ENCODE measurements around the gene MPDU1.

GRCh38 chr17:7551396-7551795 lies 32.3 kb upstream of the MPDU1 start:
- TF ChIP-seq CTCF (IDR thresholded peaks at IDR 0.05; ENCODE audit: borderline replicate concordance, extremely low read depth, low read length, poor library complexity, severe bottlenecking), result no peak
- no peak for TF ChIP-seq EZH2 (IDR thresholded peaks at IDR 0.05; ENCODE audit: borderline replicate concordance, low read depth, low read length, severe bottlenecking)

All from DND-41 (cell line).